NOMO-1 treated with dmso at 0.1 percent for 144 hours (cell line): ENCODE measurements around the gene DCDC1.

ENCODE experiments used
- DNase-seq: peaks from one replicate; lab custom pipeline; 2025; ENCODE audit not compliant: unreplicated experiment; lab: John Stamatoyannopoulos, UW

DCDC1 gene, protein sequence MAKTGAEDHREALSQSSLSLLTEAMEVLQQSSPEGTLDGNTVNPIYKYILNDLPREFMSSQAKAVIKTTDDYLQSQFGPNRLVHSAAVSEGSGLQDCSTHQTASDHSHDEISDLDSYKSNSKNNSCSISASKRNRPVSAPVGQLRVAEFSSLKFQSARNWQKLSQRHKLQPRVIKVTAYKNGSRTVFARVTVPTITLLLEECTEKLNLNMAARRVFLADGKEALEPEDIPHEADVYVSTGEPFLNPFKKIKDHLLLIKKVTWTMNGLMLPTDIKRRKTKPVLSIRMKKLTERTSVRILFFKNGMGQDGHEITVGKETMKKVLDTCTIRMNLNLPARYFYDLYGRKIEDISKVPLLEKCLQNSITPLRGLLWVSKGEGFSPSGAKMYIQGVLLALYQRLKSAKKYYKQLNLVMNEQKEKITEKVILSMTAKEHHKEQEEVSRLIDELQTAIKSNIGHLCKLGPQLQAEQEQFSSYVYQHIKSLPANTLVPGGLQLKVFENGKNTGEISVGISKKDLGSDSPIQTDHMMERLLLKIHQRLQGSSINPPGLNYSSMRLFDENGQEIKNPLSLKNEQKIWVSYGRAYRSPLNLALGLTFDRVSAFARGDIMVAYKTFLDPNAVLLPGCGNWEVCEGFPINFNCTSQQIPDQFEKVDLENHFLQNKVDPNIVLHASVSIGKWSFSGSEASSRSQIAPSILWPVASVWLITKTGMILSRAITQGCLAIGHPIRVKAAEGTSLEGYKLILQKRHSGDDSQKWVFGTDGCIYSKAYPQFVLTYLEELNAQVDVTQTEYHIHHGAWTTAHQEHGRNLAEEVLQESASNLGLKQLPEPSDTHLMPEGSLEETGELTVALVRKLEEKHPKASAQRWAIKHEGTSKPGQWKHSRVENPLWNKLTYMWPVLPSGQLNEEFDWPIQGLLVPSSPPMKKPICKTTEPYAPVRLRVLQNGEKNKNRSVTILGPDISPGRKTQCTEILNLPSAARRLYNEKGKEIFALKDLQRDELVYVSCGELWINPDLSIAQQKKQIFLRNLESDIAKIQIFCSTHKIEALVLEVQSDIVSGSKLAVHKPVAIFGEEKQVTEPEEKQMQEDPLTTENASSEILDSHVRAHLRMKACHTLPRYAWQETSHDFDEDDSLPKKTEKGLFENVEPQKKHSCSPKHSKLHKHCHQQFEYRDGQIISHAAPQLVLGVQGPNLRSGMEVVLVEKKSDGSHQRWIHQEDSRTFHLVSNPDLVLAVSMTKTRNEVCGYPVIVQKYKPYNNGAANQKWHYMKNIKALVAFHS (N-terminal part only)

DNA sequence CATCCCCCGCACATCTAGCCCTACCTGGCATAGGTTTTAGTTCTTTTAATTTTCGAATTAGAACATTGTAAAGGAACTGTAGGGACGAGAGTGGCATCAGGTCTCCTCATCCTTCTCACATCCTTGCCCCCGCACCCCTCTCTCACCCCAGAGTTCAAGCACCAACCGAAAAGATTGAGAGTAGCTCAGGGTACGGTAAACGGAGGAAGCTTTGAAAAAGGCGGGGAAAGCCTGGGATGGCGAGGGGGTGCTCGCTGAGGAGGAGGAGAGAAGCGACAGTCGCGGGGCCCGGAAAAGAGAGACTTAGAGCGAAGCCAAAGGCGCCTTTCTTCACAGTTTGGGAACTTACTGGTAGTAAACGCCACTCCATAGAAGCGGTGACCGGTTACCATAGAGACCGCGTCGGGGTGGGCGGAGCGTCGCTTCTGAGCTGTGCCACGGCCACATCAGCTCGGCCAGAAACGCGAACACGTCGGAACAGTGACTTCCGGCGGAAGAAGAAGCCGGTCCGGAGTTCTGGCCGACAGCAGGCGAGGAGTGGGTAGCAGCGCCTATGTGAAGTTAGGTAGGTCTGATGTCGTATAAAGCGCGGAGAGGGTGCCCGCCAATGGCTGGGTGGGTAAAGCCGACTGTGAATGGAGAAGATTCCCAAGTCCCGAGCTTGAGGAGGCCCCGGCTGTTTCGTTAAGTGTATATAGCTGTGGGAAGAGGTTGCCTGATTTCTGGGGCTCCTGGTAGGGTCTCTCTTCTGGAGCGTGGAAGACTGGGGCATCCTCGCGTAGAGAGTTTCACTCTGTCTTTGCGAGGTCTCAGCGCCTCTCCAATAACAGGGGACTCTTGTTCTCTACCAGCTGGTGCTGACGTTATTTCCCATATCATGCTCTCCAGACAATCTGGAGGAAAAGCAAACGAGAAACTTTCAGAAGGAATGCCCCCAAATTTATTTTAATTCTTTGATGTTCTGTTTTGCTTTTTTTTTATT is at the start of gene DCDC1, which contains the start of gene DNAJC24:
Gene DCDC1, minus strand, starts transcription at position 392 of the 982 bp plus-strand sequence. CDS start 41,459 bp downstream, outside the sequence.
Gene DNAJC24, plus strand, starts transcription at position 513 of the 982 bp plus-strand sequence. CDS start 889 bp downstream, outside the sequence.
- peak; percentile 92 for DNase-seq

DNA sequence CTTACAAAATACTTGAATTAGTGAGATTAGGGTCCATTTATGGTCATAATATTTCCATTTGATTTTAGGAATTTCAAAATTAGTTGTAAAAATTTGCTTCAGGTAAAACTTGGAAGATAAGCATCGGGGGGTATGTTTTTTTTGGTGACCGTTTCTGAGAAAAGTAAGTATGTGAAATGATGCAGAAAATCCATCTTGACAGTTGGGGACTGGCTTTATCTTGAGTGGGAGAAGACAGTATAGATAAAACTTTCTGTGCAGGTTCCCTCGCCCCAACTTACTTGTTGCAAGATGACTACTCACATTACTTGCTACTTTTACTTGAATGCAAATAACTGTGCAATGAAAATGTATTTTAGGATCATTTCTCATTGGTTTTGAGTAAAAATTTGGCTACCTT is 49.6 kb upstream of the DCDC1 start:
- DNase-seq: no peak

DNA sequence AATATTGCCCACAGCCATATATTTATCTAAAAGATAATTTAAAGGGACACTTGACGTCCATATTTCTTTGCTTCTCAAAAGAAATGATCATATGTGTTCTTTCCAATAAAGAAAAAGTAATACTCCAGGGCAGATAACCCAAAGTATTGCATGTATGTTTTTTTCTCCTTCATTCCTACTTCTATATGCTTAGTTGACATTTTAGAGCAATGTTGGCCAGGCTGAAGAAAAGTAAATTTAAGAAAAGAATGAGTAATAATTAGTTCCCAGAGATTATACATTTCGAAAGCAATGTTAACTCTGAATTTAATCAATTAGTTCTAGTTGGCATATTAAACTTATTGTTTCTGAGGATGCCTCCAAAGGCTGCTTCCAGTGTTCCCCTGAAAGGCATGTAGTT is 48.3 kb upstream of the DCDC1 start:
- DNase-seq: no peak

DNA sequence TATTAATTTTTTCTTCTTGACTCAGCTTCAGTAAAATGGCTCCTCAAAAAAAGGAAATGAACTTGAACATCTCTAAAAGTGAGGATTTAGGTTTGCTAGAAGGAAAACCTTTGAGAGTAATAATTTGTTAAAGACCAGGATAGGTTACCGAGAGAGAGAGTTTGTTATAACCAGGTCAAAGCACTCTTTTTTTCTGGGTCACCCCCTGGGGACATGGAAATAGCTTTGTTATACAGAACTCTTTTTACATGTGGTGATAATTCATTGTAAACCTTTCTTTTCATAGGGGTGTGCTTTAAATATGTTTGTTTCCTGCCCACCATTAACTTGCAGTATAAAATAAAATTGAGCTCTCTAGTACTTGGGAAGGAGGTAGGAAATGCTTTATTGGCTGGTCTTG is 47.8 kb upstream of the DCDC1 start:
- no peak for DNase-seq

DNA sequence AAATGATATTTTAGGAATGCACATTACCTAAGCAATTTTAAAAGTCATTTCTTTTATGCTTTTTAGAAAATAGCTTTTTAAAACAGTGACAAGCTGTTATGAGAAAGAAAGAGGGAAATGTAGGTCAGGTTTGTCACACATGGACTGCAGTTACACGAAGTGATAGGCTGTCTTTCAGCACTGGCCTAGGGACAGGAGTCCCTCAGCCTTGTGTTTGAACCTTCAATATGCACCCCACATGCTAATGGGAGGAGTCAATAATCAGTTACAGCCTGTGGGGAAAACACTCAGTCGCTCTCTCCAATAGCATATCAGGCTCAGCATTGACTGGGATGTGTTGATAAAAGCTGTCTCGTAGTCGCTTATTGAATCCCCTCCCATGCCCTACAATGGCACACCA is 45.9 kb upstream of the DCDC1 start:
- no peak for DNase-seq

DNA sequence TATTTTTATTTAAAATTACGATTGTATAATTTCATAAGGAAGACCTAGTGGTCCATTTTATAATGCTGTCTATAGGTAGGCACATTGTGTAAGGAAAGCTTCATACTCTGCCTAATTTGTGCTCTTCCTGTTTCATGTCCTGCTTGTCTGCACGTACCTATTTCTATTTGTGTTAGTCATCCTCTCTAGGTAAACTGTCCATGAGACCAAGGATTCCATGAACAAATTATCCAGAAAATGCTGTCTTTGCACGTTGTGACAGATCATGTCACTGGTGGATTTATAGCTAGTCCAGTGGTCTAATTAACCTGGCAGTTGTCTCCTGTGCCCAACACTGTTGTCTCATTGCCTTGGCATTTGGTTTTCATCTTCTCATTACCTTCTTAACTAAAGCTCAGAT is 44.8 kb upstream of the DCDC1 start:
- DNase-seq: no peak

DNA sequence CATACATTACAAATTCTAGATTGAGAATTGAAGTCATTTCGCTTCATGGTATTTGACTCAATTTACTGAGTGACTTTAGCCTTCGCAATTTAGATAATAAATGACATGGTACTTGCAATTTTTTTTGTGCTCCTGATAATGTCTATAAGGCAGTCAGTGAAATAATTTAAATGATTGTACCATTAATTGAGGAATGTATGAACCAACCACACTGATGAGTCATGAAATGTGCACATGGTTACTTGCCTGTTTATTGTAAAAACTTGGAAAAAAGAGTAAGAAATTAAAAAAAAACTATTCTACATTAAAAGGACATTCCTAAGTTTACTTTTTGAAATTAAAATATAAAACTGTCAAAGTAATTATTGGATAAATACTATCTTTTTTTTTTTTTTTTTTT is 43.4 kb upstream of the DCDC1 start:
- no peak for DNase-seq

DNA sequence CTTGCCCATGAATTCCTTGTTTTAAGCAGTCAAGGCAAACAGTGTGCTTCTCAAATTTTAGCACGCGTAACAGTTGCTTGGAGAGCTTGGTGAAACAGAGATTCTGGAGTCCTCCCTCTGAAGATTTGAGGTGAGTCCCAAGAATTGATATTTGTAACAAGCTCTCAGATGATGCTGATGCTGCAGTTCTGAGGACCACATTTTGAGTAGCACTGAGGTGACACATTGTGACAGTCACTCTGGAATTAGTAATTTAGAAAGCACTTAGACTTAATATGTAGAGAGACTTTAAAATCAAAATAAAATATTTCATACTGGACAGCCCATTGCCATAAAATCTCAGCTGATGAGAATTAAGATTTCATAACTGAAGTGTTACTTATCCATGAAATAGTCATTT is 38.7 kb upstream of the DCDC1 start:
- DNase-seq: no peak

DNA sequence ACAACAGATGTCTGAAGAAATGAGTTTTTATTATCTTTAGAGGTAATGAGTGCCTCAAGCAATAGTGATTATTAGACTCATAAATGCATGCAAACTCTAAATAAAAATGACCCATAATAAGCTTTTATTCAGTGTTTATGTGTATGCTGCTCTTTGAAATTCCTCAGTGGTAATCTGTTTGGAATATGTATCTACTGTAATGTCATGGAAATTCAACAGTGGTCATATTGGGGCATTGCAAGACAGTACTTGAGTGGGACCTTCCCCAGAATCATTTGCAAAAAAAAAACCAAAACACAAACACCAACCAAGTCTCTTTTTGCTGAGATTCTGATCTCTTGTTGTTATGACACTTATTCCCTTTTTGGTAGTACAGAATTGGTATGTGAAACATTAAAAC is 35.1 kb upstream of the DCDC1 start:
- no peak for DNase-seq

DNA sequence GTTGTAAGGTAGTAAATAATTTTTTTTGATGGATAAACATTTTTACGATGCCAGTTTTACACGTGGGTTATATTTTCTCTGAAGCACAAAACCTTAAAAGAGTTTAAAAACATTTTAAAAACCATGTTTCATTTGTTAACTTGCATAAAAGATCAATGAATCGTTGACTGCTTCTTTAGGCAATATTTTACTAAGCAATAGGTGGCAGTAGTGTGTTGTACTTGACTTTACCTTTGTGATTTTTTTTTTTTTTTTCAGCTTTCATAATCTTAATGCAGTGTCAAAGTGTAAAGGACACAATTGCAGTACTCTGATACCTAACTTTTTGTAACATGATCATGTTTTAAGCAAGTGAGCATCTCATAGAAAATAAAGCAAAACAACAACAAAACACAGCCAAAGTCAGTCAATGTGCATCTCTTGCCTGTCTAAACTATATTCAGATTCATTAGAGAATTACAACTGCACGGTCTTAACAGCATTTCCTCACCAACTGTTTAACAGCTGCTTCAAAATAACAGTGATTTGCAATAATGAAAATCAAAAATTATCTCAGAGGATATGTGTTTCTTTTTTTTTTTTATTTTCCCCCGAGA is 27.8 kb upstream of the DCDC1 start:
- no peak for DNase-seq

DNA sequence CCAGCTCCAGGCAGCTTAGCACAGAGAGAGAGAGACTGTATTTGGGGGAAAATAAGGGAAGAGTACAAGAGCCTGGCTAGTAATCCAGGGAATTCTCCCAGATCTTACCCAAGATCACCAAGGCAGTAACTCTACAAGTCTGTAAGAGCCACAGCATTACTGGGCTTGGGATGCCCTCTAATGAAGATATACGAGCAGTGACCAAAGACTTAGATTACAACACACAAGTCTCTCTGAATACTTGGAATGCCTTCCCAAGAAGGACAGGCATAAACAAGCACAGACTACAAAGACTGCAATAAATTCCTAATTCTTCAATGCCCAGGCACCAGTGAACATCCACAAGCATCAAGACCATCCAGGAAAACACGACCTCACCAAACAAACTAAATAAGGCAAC is 17.8 kb upstream of the DCDC1 start:
- DNase-seq: no peak

DNA sequence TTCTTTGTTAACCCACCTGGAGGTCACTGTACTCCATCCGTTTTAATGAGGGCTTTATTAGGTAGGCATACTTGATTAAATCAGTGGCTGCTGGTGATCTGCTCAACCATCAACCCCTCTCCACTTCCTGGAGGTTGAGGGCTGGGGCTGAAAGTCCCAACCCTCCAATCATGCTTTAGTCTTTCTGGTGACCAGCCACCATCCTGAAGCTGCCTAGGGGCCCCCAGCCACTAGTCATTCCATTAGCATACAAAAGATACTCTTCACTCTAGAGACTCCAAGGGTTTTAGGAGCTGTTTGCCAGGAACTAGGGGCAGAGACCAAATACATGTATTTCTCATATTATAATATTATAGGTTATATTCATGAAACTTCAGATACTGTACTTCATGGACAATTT is 13.6 kb upstream of the DCDC1 start:
- DNase-seq: no peak

DNA sequence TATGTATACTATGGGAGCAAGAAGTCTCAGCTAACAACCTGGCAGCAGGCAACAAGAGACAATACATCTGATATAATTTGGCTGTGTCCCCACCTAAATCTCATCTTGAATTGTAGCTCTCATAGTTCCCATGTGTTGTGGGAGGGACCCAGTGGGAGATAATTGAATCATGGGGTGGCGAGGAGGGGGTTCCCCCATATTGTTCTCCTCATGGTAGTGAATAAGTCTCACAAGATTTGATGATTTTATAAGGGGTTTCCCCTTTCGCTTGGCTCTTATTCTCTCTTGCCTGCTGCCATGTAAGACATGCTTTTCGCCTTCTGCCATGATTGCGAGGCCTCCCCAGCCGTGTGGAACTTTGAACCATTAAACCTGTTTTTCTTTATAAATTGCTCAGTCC is 6.3 kb upstream of the DCDC1 start:
- DNase-seq: no peak

DNA sequence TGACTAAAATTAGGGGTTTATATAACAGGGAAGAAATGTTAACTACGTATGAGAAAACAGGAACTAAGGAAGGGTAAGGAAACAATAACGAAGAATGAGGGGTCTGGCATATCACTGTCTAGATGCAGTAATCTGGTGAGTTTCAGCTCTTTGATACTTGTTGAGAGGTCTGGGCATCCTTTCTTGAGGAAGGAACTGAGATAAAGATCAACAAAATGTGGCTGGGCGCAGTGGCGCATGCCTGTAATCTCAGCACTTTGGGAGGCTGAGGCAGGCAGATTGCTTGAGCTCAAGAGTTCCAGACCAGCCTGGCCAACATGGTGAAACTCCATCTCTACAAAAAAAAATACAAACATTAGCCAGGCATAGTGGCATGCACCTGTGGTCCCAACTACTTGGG is 2.7 kb downstream of the DCDC1 start:
- DNase-seq: no peak

DNA sequence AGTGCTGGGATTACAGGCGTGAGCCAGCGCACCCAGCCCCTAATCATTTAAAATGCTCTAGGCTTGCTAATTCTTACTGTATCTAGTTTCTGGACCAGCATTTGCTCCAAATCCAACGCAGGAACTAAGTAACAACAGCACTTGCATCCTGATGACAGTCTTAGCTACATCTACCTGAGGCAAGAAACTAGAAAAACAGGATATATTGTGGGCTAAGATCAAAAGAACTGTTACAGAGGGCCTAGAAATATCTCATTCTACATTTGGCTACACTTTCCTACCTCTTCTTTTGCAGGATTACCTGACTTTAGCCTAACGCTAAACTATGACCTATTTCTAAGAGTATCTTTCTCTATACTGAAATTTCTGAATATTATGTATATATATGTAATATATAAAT is 7.8 kb downstream of the DCDC1 start:
- no peak for DNase-seq

DNA sequence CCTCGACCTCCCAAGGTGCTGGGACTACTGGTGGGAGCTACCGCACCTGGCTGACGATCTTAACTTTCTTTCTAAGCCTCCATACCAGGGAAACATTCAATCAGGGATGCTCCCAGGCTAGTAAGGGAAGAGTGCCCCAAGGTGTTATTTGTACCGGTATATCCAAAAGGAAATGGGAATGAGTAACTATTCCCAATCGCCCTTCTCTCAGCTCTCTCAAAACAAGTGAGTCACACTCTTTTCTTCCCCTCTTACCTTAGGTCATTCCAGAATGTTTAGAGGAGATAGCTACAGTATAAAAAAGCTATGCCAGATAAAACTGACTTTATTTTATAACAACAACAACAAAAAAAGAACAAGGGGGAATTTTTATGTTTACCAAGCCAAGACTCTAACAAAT is 13.7 kb downstream of the DCDC1 start:
- no peak for DNase-seq

DNA sequence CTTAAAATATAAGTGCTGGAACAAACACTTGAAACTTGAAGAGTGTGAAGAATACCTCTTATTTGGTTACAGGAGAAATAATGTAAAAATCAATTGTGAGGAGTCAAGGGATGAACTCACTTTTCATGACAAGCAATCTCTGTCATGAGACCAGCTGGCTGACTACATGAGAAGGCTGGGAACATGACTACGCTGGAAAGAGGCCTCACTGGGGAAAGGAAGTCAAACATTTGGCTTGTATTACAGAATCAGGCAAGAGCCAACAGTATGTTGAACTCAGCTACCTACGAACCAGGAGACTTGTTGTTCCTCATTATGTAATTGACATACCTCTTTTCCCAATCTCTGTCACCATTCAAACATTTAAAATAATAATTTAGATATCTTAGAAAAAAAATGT is 14.4 kb downstream of the DCDC1 start:
- no peak for DNase-seq

DNA sequence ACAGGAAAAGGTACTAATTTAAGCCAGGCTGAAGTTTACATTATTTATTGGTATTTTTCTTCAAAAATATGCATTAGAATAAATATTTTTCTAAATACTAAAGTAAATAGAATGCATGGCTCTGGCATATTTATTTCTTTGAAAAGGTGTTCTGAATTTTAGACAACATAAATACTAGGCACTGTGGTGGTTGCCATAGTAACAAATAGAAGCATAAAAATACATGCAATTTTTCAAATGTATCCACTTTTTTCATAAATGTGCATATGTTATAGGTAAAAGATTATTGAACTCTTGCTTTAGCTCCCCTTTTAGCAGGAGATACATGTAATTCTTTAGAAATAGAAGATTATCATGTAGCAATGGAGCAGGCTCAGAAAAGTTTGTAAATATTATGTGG is 18.4 kb downstream of the DCDC1 start:
- no peak for DNase-seq

DNA sequence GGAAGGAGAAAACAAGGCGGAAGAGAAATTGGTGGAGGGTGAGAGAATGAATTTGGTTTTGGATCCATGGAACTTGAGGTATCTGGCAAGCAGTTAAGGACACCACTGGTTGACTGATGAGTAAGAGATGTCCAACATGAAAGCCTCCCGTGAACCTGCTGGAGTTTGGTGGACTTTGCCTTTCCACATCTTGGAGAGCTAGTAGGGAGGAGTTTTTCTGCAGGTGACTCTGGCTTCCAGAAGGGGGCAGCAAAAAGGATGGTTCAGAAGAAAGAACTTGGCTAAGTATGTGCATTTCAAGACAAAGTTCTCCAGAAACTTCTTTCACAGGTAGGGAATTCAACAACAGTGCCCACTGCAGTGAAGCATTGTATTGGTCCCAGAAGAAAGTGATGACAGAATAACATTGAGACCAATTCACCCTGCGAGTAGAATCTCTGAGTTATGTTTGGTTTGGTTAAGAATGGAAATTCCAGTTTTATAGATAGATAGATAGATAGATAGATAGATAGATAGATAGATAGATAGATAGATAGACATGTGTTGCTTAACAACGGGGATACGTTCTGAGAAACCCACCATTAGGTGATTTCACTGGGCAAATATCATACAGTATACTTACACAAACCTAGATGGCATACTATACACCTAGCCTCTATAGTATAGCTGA is 28.5 kb downstream of the DCDC1 start:
- peak; percentile 3 for DNase-seq
